WERI-Rb-1 (cell line): ENCODE measurements around the gene DLST.

Experiments used
- DNase-seq: peaks from one replicate; pipeline ENCODE4 v3.0.0-alpha.2; 2020
- H3K27ac ChIP-seq: fragments of 250-450 bp; sonication (Bioruptor Pico); 2 replicates; pipeline ENCODE4 v1.5.1; 2020; ENCODE audit warnings: mild to moderate bottlenecking, moderate library complexity
- H3K27me3 ChIP-seq: fragments of 250-450 bp; sonication (Bioruptor Pico); 2 replicates; pipeline ENCODE4 v1.5.1; 2021; ENCODE audit warnings: mild to moderate bottlenecking, low read depth, moderate library complexity; ENCODE audit not compliant: insufficient read depth, severe bottlenecking
- H3K36me3 ChIP-seq: fragments of 250-450 bp; sonication (Bioruptor Pico); 2 replicates; pipeline ENCODE4 v1.5.1; 2020; ENCODE audit warnings: mild to moderate bottlenecking, moderate library complexity
- H3K4me3 ChIP-seq: 2 replicates; pipeline ENCODE4 v1.5.1; 2011; ENCODE audit warnings: low read depth, mild to moderate bottlenecking, control low read depth, low read length
- H3K9me3 ChIP-seq: fragments of 250-450 bp; sonication (Bioruptor Pico); 2 replicates; pipeline ENCODE4 v1.5.1; 2021; ENCODE audit warnings: mild to moderate bottlenecking, moderate library complexity; ENCODE audit not compliant: severe bottlenecking
- TF ChIP-seq, protein P1 (sequence below): IDR thresholded peaks from 2 replicates; pipeline ENCODE4 v1.5.1; 2011; ENCODE audit warnings: low read depth, mild to moderate bottlenecking, control low read depth, inconsistent platforms, low read length

The DLST gene

DNA sequence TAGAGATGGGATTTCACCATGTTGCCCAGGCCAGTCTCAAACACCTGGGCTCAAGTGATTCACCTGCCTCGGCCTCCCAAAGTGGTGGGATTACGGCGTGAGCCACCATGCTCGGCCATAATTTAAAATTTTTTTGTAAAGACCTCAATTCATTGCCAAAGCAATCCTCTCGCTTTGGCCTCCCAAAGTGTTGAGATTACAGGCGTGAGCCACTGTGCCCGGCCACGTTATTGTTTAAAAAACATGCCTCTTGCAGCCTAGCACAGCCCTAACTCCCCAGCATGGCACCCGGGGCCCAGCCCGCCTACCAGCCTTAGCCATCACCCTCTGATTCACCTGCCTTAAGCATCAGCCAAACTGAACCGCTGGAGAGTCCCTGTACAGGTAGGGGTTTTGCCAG, 54.4 kb downstream of the DLST start:
- Histone ChIP-seq H3K9me3 (peaks cover 10% of the 10 kb centered on the region), H3K27me3 (no peaks in the 10 kb centered on the region), H3K4me3 (no peak overlapping the region), H3K27ac (no peak overlapping the region), H3K36me3 (peaks cover under 1% of the 10 kb centered on the region)
- no peak for DNase-seq
- TF ChIP-seq, protein P1, sequence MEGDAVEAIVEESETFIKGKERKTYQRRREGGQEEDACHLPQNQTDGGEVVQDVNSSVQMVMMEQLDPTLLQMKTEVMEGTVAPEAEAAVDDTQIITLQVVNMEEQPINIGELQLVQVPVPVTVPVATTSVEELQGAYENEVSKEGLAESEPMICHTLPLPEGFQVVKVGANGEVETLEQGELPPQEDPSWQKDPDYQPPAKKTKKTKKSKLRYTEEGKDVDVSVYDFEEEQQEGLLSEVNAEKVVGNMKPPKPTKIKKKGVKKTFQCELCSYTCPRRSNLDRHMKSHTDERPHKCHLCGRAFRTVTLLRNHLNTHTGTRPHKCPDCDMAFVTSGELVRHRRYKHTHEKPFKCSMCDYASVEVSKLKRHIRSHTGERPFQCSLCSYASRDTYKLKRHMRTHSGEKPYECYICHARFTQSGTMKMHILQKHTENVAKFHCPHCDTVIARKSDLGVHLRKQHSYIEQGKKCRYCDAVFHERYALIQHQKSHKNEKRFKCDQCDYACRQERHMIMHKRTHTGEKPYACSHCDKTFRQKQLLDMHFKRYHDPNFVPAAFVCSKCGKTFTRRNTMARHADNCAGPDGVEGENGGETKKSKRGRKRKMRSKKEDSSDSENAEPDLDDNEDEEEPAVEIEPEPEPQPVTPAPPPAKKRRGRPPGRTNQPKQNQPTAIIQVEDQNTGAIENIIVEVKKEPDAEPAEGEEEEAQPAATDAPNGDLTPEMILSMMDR = no peak

DNA sequence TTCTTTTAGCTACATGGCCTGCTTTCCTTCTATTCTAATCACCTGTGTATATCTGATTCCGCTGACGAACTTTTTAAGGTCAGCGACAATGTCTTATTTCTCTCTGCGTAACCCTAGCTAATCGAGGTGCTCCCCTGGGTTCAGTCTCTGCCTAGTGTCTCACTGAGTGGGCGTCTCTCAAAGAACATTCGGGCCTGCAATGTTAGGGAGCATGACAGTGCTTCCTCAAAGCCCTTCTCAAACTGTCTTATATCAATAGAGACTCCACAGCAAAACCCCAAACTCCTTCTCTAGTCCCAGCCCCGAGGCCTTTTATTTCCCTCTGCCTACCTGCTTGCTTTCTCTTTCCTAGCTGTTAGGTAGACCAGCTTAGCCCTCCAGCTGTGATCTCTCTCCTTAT, 55.0 kb downstream of the DLST start:
- Histone ChIP-seq H3K27ac (0 out of 2 replicates have a peak overlapping the region, but pooled peaks have one; percentile 4), H3K36me3 (peaks cover 5% of the 10 kb centered on the region), H3K9me3 (peaks cover 10% of the 10 kb centered on the region), H3K27me3 (no peaks in the 10 kb centered on the region), H3K4me3 (no peak overlapping the region)
- TF ChIP-seq, protein P1 = no peak
- DNase-seq = no peak

DNA sequence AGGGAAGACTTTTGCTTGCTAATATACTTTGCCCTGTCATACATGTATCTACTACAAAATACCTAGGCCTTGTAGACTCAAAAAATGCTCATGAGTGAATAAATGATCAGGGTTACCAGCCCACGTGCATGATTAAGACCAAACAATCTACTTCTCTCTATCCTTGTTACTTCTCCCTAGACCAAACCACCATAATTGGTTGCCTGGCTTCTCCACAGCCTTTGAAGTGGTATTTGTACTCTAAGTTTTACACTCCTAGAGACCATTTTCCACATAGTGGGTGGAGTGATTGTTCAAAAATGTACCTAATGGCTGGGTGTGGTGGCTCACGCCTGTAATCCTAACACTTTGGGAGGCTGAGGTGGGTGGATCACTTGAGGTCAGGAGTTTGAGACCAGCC, 55.5 kb downstream of the DLST start:
- Histone ChIP-seq H3K4me3 (no peak overlapping the region), H3K36me3 (peaks cover 9% of the 10 kb centered on the region), H3K27me3 (no peaks in the 10 kb centered on the region), H3K27ac (no peak overlapping the region), H3K9me3 (peaks cover 10% of the 10 kb centered on the region)
- TF ChIP-seq, protein P1 = no peak
- no peak for DNase-seq

DNA sequence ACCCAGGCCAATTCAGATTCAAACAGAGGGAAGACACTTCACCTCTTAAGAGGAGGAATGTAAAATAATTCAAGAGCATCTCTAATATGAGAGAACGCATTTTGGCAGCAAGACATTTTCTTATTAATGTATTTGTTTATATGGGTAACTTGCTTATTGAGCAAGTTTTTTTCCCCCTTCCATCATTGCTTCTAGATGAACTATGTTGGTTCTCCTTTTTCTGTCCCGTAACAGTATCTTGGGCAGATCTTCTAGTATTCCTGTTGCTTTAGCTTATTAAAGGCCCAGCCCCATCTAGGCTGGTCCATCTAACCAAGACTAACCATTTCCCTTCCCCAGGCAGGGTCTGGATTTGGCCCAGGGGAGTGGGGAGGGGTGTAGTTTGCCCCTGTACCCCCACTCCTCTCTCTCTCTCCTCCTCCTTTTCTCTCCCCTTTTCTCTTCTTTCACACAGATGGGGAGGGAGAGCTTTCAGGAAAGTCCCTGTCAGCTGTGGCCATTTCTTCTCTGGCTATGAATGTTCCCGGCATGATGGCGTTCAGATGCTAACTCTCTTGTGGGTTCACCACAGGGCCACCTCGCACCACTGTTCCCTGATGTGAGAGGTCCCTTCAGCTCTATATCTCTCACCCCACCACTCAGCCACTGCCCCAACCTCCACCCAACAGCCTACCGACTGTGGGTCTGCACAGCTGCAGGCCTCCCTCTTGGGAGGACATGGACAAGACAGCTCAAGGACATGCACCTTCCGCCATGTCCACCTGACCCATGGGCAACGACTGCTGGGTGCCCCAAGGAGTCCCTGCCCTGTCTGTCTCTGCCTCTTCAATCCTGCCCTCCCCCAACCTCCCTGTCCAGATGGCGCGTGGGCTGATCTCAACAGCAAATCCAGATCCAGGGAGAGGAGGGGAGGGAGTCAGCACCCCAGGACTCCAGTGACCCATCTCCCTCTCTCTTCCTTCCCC, 57.1 kb downstream of the DLST start:
- TF ChIP-seq, protein P1 = no peak

DNA sequence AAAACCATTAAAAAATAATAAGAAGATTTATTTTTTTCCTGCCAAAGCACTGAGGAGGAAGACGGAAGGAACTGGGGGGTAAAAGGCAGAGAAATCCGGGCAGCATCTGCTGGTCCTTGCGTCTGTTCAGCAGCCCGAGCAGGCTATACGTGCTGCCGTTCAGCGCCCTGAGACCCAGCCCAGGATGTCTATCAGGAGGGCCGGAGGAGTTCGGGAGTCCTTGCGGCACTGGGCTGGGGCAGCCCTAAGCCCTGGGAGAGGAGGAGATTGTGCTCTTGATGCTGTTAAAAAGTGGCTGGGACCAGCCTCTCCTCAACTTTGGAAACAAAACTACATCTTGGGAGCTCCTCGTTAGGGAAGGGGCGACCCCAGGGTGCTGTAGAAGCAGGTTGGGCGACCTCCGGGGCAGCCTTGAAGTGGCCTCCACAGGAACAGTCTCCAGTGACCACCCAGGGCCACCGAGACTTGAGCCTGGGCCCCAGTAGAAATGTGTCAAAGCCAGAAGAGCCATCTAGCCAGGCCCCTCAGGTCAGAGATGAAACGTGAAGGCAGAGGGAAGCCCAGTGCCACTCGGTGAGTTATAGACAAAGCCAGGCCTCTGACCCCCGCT, 59.3 kb downstream of the DLST start:
- Histone ChIP-seq H3K36me3 (peaks cover 26% of the 10 kb centered on the region), H3K27me3 (no peaks in the 10 kb centered on the region), H3K9me3 (peaks cover 10% of the 10 kb centered on the region), H3K4me3 (no peak overlapping the region), H3K27ac (peak overlapping the region; percentile 95)
- TF ChIP-seq, protein P1 = no peak
- DNase-seq = no peak

More for the DNA sequence above, 57.1 kb downstream of the DLST start:
- Histone ChIP-seq H3K27ac (peak overlapping the region; percentile 95), H3K9me3 (peaks cover 10% of the 10 kb centered on the region), H3K4me3 (no peak overlapping the region), H3K27me3 (no peaks in the 10 kb centered on the region), H3K36me3 (peaks cover 18% of the 10 kb centered on the region)
- DNase-seq = peak; percentile 94
